Mucosa of stomach (tissue), 1 donor: ENCODE measurements around the gene KDM4B.

ENCODE experiments used
- H3K27me3 ChIP-seq: one replicate; pipeline ENCODE4 v1.7.0; 2013; ENCODE audit warnings: mild to moderate bottlenecking, low read length; ENCODE audit not compliant: control insufficient read depth, insufficient read depth
- H3K36me3 ChIP-seq: one replicate; pipeline ENCODE4 v1.7.0; 2013; ENCODE audit warnings: low read length; ENCODE audit not compliant: control insufficient read depth, insufficient read depth
- H3K4me1 ChIP-seq: one replicate; pipeline ENCODE4 v1.7.0; 2013; ENCODE audit warnings: mild to moderate bottlenecking, low read length; ENCODE audit not compliant: control insufficient read depth, insufficient read depth
- H3K4me3 ChIP-seq: one replicate; pipeline ENCODE4 v1.7.0; 2013; ENCODE audit warnings: low read length
- H3K9ac ChIP-seq: one replicate; pipeline ENCODE4 v1.7.0; 2013; ENCODE audit warnings: mild to moderate bottlenecking, low read length, moderate library complexity
- H3K9me3 ChIP-seq: one replicate; pipeline ENCODE4 v1.7.0; 2013; ENCODE audit warnings: mild to moderate bottlenecking, low read length, moderate library complexity; ENCODE audit not compliant: control insufficient read depth
- donor health status: Pancreatic carcinoma.

The KDM4B gene

DNA sequence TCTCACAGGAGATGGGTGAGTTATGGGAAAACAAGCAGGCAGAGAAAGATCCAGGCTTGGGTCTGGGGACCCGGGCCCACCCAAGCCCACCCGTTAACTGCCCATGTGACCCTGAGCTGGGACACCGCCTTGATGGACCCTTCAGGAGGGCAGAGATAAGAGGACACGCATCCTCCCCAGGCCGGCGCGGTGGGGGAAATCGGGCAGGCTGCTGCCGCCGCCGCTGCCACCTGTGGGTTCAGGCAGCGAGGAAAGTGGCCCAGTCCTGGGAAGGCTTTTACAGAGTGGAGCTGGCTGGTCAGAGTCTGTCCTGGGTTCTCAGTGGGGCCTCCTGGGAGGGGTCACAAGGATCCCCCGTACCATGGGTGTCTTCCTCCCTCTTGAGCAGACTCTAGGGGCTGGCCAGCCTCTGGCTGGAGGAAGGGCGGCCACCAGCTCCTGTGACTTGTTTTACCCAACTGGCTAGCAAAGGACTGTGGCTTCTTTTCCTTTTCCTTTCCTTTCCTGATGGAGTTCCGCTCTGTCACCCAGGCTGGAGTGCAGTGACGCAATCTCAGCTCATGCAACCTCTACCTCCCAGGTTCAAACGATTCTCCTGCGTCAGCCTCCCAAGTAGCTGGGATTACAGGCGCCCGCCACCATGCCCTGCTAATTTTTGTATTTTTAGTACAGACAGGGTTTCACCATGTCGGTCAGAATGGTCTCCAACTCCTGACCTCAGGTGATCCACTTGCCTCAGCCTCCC lies 155.4 kb downstream of the KDM4B start:
- Histone ChIP-seq H3K4me1 (peaks cover 13% of the 10 kb centered on the region), H3K9me3 (no peaks in the 10 kb centered on the region), H3K27me3 (no peaks in the 10 kb centered on the region), H3K36me3 (no peaks in the 10 kb centered on the region), H3K4me3 (no peak overlapping the region), H3K9ac (no peak overlapping the region)

DNA sequence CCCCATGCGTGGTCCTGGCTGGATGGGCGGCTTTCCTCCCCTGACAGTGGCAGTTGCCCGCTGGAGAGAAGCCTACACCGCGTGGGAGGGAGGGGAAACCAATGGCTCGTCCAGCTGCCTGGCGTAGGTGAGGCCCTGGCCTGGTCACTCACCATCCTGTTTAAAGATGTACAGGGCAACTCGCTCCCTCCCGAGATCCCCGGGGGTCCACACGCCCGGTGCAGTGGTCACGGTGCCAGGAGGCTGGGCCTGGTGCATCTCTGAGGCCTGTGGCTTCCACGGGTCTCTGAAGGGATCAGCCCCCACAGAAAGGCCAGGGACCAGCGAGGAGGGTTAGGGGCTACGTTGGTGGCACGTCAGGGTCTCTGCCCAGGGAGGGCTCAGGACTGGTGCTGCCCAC lies 156.5 kb downstream of the KDM4B start:
- Histone ChIP-seq H3K4me1 (peaks cover 13% of the 10 kb centered on the region), H3K27me3 (no peaks in the 10 kb centered on the region), H3K36me3 (no peaks in the 10 kb centered on the region), H3K9me3 (no peaks in the 10 kb centered on the region), H3K4me3 (no peak overlapping the region), H3K9ac (no peak overlapping the region)

- Histone ChIP-seq H3K27me3 (no peaks in the 10 kb centered on the region), H3K4me3 (no peak overlapping the region), H3K9me3 (no peaks in the 10 kb centered on the region), H3K36me3 (no peaks in the 10 kb centered on the region), H3K9ac (no peak overlapping the region), H3K4me1 (peaks cover 13% of the 10 kb centered on the region)
Measured at GRCh38 chr19:5125797-5126497, 157.0 kb downstream of the KDM4B start.

DNA sequence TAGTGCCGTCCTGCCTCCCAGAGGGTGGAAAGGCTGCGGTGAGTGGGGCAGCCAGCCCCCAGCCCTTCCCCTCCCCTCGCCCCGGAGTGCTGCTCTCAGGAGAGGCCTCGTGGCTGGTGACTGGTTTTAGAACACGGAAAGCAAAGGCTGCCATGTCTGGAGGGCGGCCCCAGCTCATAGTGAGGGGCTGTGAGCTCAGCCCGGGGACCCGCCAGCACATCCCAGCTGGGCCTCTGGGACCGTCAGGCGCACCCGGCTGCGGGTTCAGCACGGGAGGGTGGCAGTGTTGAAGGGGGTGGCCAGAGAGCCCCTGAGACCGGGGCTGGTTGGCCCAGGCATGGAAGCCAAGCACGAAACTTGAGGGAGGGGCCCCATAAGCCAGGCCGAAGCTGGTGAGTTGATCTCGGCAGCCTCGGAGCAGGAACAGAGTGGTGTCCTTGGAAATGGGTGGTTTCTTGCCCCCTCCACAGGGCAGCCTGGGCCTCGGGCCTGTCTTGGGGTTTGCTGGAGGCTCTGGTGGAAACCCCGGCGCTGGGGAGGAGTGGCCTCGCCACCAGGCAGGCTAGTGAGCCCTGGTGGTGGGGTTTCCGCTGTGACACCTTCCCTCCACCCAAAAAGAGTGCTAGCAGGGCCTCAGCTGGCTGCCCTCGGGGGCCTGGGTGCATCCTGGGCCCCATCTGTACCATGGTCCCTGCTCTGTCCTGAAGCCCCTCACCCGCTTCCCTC lies 157.7 kb downstream of the KDM4B start:
- Histone ChIP-seq H3K27me3 (no peaks in the 10 kb centered on the region), H3K4me3 (no peak overlapping the region), H3K36me3 (no peaks in the 10 kb centered on the region), H3K9ac (no peak overlapping the region), H3K9me3 (no peaks in the 10 kb centered on the region), H3K4me1 (peaks cover 13% of the 10 kb centered on the region)

DNA sequence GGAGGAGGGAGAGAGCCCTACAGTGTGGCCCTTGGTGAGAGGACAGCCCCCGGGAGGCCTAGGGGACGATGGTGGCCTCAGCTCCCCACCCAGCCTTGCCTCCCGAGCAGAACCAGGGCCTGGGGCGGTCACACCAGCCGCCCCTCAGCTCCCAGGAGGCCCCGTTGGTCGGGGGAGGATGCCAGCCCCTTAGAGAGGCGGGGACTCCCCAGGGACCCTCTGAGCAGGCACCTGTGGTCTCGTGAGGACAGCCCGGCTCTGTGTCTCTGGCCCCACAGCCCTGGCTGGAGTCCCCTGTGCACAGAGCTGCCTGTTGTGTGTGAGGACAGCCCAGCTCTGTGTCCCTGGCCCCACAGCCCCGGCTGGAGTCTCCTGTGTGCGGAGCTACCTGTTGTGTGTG lies 158.8 kb downstream of the KDM4B start:
- Histone ChIP-seq H3K27me3 (no peaks in the 10 kb centered on the region), H3K4me3 (no peak overlapping the region), H3K4me1 (peaks cover 13% of the 10 kb centered on the region), H3K36me3 (no peaks in the 10 kb centered on the region), H3K9ac (no peak overlapping the region), H3K9me3 (no peaks in the 10 kb centered on the region)

- no peaks in the 10 kb centered on the region for H3K9me3 ChIP-seq
- H3K9ac ChIP-seq, result no peak overlapping the region
- no peak overlapping the region for H3K4me3 ChIP-seq
- H3K36me3 ChIP-seq, result no peaks in the 10 kb centered on the region
- no peaks in the 10 kb centered on the region for H3K27me3 ChIP-seq
- peaks cover 13% of the 10 kb centered on the region for H3K4me1 ChIP-seq
Measured at GRCh38 chr19:5128251-5128935, 159.5 kb downstream of the KDM4B start.

- H3K4me3 ChIP-seq, result no peak overlapping the region
- no peaks in the 10 kb centered on the region for H3K27me3 ChIP-seq
- H3K4me1 ChIP-seq, result peaks cover 13% of the 10 kb centered on the region
- H3K9me3 ChIP-seq, result no peaks in the 10 kb centered on the region
- H3K9ac ChIP-seq, result no peak overlapping the region
- no peaks in the 10 kb centered on the region for H3K36me3 ChIP-seq
Measured at GRCh38 chr19:5128936-5129389, 160.1 kb downstream of the KDM4B start.

DNA sequence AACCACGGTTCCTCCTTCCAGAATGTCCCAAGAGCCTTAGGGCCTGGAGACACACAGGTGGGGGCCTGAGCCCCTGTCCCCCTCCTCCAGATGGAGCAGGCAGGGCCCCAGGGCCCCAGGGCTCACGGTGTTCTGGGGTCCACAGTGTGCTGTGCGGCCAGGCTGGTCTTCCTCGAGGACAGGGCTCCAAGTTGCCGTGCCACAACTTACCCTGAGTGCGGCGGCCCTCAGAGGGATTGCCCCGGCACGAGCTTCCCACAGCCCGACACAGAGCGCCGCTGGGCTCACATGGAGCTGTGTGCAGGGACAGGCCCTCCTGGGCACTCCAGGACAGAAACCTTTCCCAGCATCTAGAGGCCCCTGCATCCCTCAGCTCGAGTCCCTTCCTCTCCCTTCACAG lies 160.8 kb downstream of the KDM4B start:
- H3K27me3 ChIP-seq, result no peaks in the 10 kb centered on the region
- no peak overlapping the region for H3K9ac ChIP-seq
- H3K4me1 ChIP-seq, result peaks cover 13% of the 10 kb centered on the region
- no peaks in the 10 kb centered on the region for H3K36me3 ChIP-seq
- H3K9me3 ChIP-seq, result no peaks in the 10 kb centered on the region
- H3K4me3 ChIP-seq, result no peak overlapping the region

DNA sequence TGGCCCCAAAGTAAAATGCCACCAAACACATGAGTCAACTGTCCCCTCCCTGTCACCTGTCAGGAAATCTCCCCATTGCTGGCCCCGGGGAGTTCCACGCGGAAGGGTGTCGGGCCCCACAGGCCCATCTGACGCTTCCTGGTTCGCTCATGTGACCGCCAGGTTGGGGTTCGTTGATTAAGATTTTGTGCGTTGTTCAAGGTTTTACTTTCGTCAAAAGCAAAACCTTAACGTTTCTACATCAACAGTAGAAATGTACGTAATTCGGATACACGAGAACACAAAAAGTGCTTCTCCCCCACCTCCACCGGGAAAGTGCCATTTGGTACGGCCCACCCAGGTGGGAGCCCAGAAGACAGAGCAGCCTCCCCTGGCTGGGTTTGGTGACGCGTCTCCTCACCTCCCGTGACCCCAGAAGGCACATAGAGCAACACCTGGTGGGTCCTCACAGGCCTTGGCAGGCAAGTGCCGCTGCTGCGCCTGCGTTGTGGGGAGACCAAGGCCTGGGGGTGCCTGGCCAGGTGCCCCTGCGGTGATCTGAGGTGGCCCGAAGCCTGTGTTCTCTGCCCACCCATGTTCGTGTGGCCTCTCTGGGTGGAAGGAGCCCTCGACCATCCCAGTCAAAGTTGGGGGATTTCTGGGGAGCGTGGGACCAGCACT lies 161.6 kb downstream of the KDM4B start:
- peaks cover 13% of the 10 kb centered on the region for H3K4me1 ChIP-seq
- no peak overlapping the region for H3K9ac ChIP-seq
- no peaks in the 10 kb centered on the region for H3K27me3 ChIP-seq
- H3K4me3 ChIP-seq, result no peak overlapping the region
- H3K9me3 ChIP-seq, result no peaks in the 10 kb centered on the region
- no peaks in the 10 kb centered on the region for H3K36me3 ChIP-seq

DNA sequence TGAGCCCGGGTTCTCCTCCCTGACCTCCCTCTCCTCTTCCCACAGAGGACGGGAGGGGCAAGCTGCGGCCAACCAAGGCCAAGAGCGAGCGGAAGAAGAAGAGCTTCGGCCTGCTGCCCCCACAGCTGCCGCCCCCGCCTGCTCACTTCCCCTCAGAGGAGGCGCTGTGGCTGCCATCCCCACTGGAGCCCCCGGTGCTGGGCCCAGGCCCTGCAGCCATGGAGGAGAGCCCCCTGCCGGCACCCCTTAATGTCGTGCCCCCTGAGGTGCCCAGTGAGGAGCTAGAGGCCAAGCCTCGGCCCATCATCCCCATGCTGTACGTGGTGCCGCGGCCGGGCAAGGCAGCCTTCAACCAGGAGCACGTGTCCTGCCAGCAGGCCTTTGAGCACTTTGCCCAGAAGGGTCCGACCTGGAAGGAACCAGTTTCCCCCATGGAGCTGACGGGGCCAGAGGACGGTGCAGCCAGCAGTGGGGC lies 162.2 kb downstream of the KDM4B start:
- Histone ChIP-seq H3K27me3 (no peaks in the 10 kb centered on the region), H3K36me3 (no peaks in the 10 kb centered on the region), H3K4me3 (no peak overlapping the region), H3K9me3 (no peaks in the 10 kb centered on the region), H3K4me1 (peaks cover 13% of the 10 kb centered on the region), H3K9ac (no peak overlapping the region)

GRCh38 chr19:5131506-5132205 lies 162.7 kb downstream of the KDM4B start:
- no peaks in the 10 kb centered on the region for H3K9me3 ChIP-seq
- H3K9ac ChIP-seq, result no peak overlapping the region
- H3K4me1 ChIP-seq, result peaks cover 13% of the 10 kb centered on the region
- H3K27me3 ChIP-seq, result no peaks in the 10 kb centered on the region
- H3K4me3 ChIP-seq, result no peak overlapping the region
- no peaks in the 10 kb centered on the region for H3K36me3 ChIP-seq
